Measurements from ENCODE around the gene THSD1.

The THSD1 gene

GRCh38 chr13:52405767-52406494 lies at the start of gene THSD1:
Gene THSD1 (minus strand): TSS chr13:52406172. CDS start chr13:52402600, 3,572 bp downstream.
- peak; percentile 85 for DNase-seq (ENCODE audit: low spot score)

DNA sequence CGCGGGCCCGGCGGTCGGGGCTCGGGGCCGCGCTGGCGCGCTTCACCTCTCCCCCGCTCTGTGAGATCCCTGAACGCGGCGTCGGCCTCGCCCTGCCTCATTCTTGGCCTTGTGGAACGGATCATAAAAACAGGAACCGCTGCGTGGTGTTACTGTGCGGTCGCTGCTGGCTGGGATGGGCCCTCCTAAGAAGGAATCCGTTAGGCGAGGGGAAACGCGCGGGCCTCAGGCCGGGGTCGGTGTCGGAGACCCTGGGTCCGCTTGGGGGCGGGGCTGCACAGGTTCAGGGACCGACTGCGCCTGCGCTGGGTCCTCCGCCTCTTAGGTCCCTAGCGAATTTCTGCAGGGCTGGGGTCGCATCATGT lies 49.7 kb upstream of the THSD1 start:
- DNase-seq (ENCODE audit: low spot score): peak; percentile 89

DNA sequence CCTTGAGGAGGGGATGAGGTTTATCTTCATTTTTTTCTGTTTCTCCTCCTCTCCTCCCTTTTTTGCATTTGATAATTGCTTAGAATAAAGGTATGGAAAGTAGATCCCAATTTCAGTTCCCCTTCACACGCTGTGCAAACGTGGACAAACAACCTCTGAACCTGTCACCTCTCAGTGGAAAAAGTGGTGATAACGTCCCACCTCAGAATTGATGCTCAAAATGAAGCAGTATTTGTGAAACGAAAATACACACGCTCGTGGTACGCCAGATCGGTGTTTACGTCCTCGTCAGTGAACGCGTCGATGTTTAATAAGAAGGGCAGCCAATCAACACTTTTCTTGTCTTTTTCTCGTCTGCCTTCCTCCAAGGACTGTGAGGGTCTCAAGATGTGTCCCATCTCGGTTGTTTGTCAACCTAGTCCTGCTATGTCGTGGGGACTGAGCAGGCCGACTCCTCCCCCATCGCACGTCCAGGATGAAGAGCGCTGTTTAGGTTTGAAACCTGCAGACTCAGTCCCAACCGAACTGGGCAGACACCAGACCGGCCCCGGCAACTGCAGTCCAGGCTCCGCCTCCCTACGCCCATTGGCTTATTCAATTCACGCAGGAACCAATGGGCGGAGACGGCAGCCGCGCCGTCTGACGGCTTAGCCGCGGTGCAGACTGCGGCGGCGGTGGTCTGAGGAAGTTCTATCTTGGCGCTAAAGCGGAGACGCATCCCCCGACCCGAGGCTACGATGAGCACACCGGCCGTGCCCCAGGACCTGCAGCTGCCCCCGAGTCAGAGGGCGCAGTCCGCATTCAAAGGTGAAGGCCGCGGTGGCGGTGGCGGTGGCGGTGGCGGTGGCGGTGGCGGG lies 49.1 kb upstream of the THSD1 start, which contains the start of gene CKAP2:
Gene CKAP2 (plus strand): TSS at position 659 of the 857 bp plus-strand sequence. CDS start 79 bp downstream, at position 738.
- DNase-seq (ENCODE audit: low spot score): peak; percentile 92

GRCh38 chr13:52454459-52454819 lies 48.5 kb upstream of the THSD1 start:
- DNase-seq (ENCODE audit: low spot score): no peak

DNA sequence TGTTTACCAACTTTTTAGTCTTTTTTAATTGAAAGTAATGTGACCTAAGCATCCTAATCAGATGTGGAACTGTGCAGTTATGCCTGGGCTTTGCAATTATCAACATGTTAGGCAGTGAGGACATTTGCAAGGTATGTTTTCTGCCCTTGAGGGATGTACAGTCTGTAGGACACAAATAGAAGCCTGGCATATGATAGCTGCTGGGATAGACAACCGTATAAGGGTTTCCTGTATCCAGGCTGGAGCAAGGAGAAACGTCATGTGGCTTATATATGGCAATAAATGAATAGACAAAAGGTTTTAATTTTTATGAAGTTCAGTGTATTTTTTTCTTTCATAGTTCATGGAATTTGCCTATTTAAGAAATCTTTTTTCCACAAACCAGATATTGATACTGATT lies 46.5 kb upstream of the THSD1 start:
- no peak for DNase-seq (ENCODE audit: low spot score)

- no peak for DNase-seq (ENCODE audit: low spot score)
These were observed 45.3 kb upstream of the THSD1 start for GRCh38 chr13:52451135-52451804.

DNA sequence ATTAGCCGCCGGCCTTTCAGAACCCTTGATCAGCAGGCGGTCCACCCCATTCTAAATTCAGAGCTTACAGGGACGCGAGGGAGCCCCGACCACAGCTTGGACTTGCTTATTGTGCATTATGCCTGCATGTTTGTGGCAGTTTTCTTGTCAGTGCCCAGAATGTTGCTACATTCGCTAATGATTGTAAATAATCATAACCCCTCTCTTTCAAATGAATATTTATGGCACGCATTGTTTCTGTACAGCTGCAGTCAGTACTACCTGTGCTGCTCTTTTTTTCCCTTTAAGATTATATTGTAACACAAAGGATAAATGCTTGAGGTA lies 44.8 kb upstream of the THSD1 start:
- DNase-seq (ENCODE audit: low spot score): no peak

- DNase-seq (ENCODE audit: low spot score): peak; percentile 93
These were observed 44.2 kb upstream of the THSD1 start, which contains the start of gene VPS36 for GRCh38 chr13:52450012-52450792. Gene VPS36 (minus strand): TSS chr13:52450634. CDS start chr13:52450594, 40 bp downstream.

DNA sequence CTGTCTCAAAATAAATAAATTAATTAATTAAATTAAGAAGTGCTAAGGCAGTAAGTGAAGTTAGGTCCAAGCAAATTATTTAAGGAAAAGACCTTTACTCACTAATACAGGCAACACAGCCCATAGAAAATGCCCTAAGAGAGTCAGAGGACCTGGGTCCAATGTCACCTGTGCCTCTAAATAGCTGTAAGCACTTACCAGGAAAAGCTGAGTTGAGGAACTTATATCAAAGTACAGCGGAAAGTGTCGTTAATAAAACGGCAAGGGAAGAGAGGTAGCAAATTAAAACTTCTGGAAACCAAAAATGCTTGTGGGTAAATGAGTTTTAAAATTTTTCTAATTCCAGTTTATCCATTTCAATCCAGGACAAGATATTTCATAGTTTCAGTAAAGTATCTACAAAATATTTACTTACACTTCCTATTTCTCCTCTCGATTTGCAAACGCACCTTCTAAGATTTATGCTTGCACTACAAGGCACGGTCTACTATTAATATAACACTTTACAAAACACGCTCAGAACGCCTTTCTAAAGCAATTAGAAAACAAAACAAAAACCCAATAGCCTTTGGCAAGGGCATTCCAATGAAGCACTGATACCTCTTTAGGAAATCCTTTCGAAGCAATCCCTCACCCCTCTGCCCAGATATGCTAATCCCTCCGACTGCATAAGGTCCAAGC lies 43.5 kb upstream of the THSD1 start:
- no peak for DNase-seq (ENCODE audit: low spot score)

DNA sequence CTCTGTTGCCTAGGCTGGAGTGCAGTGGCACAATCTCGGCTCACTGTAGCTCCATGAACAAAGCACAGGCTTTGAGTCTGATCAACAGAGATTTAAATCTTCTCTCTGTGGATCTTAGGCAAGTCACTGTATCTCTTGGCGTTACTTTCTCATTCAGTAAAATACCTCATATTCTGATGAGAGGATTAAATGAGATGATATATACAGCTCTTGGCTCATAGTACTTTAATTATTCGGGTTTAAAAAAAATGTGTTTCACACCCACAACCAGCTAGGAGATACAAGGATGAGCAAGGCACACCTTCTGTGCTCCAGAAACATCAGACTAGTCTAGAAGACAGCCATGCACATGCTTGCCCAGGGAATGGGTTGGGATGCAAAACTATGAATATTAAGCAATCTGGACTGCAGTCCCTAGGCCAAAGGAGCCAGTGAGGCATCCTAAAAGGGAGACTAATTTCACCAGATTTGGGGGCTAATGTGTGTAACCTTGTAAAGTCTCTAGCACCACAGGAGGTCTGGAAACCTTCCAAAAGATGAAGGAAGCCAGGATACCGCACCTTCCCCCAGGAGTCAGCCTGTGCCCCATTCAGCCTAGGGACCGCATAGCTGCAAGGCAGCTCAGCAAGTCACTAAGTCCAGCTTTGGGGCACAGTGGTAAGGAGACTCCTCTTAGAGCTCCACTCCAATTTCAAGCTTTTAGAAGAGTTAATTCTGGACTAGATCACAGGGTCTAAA lies 42.0 kb upstream of the THSD1 start:
- DNase-seq (ENCODE audit: low spot score): peak; percentile 48

DNA sequence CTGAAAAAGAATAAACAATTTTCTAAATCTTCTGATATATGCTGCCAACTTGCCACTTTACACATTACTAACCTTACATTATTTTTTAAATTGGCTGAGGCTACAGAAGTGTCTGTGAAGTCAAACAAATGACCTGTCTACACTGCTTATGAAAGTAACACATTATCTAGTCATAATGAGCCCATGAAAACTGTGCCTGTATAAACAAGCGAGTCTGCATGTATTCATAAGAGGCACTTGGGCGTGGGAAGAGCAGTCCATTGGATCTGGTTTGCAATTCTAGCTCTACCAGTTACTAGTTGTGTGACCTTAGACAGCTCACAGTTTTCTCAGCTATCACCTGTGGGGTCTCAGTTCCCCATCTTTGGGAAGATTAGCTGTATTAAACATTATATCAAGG lies 41.4 kb upstream of the THSD1 start:
- DNase-seq (ENCODE audit: low spot score): no peak

DNA sequence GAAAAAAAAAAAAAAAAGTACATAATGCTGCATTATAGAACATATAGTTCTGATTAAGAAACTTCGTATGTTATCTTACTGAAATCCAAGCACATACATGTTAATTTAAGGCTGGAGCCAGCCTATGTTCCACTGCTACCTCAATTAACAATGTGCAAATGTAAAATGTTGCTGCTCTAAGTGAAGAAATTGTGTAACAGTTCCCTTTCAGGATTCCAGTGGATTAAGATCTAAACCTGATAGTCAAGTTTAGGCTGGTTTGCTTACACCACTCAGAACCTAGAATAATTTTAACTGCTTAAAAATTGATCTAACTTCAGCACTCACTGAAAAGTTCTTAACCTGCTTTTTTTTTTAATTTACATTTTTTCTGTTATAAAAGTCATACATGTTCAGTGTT lies 40.3 kb upstream of the THSD1 start:
- no peak for DNase-seq (ENCODE audit: low spot score)

DNA sequence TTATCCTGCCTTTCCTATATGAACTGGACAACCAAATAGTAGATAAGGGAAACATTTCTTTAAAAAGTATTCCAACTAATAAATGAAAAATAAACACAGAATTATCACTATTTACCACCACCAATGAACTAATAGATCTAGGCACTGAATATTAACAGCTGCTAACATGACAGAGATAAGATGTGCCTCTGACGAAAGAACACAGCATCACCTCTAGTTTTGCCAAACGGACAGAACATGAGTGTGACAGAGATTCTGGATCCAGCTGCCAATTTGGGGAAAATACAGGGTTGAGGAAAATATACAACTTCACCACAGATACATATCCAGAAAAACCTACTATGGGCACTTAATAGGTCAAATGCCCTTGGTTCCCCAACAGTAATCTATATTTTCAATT lies 26.5 kb upstream of the THSD1 start:
- DNase-seq (ENCODE audit: low spot score): no peak

DNA sequence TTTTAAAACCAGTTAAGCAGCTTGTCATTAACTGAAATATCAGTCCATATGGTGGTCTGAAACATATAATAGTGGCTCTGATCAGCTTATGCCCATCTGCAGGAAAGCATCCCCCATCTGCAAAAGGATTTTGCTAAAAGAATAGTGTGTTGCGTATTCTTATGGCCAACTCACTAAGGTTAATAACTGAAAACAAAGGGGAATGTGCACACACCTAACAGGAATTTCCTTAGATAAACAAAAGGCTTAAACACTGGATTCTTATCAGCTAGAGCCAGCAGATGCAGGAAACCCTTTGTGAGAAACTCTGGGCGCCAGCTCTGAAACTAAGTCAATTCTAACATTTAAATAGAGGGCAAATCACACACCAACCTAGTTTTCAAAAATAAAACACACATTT lies 22.3 kb upstream of the THSD1 start:
- DNase-seq (ENCODE audit: low spot score): peak; percentile 58

GRCh38 chr13:52421216-52421615 lies 15.2 kb upstream of the THSD1 start:
- no peak for DNase-seq (ENCODE audit: low spot score)

- no peak for DNase-seq (ENCODE audit: low spot score)
These were observed 13.1 kb upstream of the THSD1 start for GRCh38 chr13:52419080-52419479.

DNA sequence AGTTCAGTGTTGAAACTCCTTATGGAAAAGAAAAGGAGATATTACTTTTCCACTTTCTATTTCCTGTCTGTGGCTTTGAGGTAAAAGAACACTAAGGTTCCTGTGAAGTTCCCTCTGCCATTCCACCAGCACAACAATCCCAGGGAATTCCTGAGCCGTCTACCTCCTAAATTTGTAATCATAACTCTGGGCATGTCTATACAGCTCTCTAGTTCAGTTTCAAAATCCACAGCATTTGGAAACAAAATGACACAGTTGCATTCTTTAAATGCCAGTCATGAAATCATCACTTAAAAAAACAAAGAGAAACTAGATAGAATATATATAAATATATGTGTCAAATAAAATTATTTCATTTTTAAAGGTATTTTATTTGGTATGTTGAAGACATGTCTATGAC lies 9.0 kb upstream of the THSD1 start:
- no peak for DNase-seq (ENCODE audit: low spot score)

DNA sequence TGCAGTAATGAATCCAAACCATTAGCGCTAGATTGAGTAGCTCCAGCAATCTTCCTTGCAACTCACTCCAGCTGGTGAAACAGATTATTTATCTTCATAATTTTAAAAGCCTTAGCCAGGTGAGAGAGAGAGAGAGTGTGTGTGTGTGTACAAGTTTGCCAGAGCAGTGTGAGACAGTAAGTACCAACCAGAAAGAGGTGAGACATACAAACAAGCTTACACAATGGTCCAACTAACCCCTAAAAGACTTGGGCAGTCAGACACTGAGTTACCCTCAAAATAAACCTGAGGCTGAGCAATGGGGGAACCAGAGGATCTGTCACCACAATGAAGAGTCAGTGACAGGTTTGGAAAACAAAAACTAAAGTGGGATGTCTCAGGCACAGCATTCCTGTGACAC lies 8.1 kb upstream of the THSD1 start:
- no peak for DNase-seq (ENCODE audit: low spot score)

DNA sequence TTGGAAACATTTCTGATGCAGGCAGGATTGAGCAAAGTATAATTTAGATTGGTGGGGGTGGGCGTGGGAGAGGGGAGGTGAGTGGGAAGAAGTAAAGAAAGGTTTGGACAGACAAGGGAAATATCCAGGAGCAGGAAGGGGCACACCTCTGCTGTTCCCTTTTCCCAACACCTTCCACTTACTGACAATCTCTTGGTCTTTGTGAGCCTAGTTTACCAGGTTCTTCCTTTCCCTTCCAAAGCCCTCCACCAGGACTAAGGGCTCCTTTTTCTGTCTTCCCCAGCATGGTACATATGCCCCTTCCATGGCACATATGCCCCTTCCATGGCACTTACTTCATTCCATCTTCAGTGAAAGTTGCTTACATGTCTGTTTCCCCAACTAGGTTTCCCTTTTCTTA lies 6.2 kb upstream of the THSD1 start:
- no peak for DNase-seq (ENCODE audit: low spot score)

- no peak for DNase-seq (ENCODE audit: low spot score)
These were observed 5.7 kb upstream of the THSD1 start for GRCh38 chr13:52411629-52412028.

All from D341Med (cell line).